HG03457 (cell line): ENCODE measurements around the gene CTLA4.

Source experiments
- ATAC-seq: cut with Tn5 transposase; IDR thresholded peaks from one replicate; pipeline ENCODE4 v1.9.1; 2021; ENCODE audit warnings: moderate number of reproducible peaks; ENCODE audit not compliant: unreplicated experiment

The CTLA4 gene

DNA sequence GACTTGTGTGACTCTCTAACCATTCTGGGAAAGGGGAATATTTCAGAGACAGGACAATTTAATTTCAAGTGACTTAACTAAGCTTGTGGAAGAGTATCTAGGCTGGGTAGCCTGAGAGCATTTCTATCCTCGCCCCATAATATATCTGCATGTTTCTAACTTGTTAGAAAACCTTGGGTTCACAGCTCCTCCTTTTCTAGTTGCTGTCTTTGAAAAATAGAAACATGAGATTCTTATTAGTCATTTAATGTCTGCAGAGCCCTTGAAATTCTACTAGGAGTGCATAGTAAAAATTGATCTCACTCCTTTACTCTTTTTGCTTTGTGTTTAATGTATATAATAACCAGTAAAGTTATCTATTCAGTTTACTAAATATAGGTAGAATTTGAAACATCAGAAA is 22.4 kb downstream of the CTLA4 start:
- ATAC-seq, result no peak

DNA sequence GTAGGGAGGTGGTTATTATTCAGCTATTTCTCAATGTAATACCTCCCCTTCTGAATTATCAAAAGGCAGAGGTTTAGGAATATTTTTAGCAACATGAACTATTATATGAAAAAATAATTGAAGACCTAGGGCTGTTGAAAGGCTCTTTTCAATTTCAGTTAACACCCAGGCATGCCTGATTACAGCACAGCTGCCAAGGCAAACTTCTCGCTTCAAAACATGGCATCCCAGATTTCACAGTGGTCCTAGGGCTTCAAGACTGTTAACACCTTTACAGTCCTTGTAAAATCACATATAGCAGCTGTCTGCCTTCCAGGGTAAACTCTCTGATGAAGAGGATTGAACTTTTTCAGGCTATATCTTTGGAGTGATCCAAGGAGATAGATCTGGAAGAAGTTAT is 23.2 kb downstream of the CTLA4 start:
- ATAC-seq, result no peak

DNA sequence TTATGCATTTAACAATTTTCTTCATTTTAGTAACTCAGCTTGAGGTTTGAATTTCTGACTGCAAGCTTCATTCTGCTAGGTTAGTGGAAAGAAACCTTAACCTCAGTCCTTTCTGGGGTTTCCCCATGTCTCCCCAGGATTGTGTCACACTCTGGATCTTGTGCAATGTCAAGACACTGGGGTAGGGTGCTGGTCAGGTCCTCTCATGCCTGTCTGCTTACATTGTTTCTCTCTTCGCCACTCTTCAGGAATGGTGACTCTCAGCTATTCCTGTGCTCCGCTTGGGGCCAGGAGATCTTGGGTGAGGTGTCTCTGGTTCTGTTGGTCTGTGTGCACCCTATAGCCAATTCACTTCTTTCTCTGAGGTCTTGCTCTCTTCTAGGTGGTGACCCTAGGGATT is 23.9 kb downstream of the CTLA4 start:
- ATAC-seq, result no peak

DNA sequence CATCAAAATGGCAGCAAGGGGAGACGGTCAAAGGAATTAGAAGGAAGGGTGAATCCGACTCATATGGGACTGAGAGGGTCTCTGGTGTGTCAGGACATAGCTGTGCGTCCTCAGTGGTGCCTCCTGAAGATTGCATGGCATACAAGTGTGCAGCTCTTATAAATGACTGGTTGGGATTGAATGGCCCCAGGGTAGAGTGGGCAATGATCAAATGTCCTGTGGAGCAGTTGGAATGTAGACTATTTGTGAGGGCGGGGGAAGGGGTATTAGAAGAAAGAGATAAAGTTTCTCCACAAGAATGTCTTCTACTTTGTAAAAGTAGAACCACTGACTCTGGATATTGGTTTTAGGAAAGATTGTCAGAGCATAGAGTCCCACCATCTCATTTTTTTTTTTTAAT is 24.6 kb downstream of the CTLA4 start:
- no peak for ATAC-seq

DNA sequence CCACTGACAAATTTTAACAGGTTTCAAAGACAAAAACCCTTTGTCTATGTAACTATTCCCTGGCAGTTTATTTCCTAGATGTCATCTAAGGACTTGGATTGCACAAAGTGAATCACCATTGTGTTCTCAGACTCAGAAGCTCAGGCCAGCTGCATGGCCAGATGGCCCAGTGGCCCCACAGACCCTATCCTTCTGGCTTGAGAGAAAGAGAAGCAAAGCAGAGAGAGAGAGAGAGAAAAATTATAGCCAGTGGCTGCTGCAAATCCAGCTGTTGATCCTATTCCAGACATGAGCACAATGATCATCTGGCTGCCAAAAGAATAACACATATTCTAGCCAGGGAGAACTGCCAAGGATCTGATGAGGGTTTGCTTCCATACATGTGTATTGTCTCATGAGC is 25.8 kb downstream of the CTLA4 start:
- no peak for ATAC-seq

DNA sequence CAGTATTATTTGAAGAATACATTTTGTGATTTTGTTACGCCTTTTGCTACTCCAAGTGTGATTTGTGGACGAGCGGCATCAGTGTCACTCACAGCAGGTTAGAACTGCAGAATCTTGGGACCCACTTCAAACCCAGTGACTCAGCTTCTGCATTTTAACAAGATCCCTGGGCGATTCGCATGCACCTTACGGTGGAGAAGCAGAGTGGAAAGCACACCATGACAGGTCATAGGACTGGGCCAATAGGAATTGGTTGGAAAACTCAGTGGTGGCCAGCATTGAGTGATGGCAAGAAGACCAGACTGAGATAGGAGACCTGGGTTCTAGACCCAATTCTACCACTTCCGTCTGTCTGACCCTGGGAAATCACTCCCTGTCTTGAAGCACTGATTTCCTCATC is 26.3 kb downstream of the CTLA4 start:
- ATAC-seq, result no peak

DNA sequence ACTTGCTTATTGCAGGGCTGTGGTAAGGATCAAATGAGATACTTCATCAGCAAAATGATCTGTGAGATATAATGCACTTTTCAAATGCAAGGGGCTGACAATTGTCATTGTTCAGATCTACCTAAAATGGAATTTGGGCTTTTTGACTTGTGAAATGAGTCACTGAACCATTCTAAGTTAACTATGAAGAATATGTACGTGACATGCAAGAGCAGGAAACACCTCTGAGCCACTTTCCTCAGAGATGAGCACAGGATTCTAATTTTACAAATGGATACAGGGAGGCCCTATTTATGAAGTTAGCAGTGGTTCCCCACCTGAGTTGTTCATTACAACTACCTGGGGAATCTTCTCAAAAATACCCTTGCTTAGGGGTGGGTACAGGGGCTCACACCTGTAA is 26.7 kb downstream of the CTLA4 start:
- ATAC-seq, result no peak

DNA sequence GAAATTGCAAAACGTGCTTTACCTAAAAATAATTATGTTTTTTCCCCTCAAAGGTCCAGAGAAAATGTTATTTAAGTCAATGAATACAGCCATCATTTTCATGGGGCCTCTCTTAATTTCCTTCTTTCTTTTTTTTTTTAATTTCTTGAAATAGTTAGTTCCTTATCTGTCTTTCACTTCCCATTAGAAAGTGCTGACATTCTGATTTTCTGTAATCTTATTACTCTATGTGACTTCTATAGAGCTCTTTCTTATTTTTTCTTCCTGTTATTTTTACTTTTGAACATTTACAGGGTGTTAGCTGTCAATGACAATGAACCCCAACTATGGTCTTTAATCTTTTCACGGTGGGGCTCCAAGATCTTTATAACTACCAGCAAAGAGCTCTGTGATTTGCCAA is 30.0 kb downstream of the CTLA4 start:
- ATAC-seq, result no peak

DNA sequence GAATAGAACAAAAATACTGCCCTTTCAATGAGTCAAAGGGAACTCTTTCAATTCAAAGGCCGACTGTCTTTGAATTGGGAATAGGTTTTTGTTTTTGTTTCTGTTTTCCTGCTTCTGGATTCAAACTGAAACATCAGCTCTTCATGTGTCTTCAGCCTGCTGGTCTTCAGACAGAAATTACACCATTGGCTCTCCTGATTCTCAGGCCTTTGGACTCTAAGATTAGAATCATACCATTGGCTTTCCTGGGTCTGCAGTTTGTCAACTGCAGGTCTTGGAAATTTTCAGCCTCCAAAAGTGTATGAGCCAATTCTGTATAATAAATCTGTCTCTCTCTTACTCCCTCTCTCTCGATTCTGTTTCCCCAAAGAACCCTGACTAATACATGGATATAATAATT is 31.1 kb downstream of the CTLA4 start:
- ATAC-seq, result no peak

DNA sequence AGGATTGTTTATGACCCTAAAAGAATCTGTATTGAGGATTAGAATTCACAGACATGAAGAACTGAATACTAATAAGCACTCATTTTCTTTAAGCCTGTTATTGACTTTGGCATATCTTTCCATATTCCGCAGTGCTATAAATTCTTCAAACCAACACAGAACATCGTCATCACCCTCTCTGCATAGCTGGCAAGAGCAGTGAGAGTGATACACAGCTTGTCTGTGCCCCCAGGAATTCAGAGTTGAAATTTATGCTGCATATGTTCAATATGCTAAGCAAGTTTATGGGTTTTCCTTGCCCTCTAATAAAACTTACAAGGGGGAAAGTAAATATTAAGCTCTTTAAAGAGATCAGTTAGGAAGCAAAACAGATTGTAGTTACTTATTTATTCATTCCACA is 32.7 kb downstream of the CTLA4 start:
- no peak for ATAC-seq

DNA sequence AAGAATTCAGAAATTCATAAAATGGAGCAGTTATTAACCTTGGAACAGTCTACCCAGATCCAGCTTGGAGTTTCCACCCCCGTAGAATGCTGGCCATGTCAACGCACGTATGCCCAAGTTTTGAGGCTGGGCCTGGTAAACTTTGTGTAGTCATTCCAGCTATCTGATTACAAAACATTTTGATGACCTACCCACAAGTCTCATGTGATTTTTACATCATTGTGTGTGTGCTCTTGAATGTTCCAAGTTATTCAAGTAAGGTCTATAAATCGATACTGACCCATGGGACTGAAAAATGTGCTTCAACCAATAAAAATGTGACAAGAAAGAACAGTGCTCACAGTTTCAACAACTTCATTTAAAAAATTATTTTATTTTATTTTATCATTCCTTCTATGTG is 36.5 kb downstream of the CTLA4 start:
- ATAC-seq, result no peak

DNA sequence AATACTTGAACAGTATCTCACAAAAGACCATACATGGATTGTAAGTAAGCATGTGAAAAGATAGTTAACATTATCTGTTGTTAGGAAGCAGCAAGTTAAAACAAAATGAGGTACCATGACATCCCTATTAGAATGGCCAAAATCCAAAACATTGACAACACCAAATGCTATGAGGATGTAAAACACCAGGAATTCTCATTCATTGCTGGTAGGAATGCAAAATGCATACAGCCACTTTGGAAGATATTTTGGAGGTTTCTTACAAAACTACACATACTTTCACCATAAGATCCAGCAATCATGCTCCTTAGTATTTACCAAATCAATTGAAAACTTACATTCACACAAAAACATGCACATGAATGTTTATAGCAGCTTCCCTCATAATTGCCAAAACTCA is 38.1 kb downstream of the CTLA4 start:
- ATAC-seq, result no peak

DNA sequence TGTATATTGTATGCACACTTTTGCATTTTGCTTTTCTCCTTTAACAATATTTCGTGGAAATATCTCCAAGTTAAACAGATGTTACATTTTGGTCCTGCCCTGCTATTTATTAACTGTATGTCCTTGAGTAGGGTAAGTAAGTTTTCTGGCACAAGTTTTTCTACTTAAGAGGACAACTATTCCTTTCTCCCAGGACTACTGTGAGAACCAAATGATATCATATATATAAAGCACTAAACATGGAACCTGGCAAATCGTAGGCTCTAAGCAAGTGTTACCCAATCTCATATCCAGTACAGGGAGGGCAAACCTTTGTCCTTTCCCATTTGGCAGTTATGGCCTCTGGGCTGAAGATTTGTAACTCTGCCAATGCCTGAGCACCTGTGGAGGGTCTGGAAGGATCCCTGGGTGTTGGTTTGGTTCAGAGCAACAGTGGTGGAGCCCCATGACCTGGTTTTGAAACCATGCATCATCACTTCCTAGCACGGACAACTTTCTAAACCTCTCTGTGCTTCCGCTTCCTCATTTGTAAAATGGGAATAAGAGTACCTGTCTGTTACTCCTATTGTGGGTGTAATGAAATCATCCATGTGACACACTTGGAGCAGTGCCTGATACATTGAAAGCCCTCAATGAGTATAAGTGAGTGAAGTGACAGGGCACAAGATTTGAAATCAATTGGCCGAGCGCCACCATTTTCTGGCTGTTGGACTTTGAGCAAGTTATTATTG is 40.7 kb downstream of the CTLA4 start:
- ATAC-seq, result no peak

DNA sequence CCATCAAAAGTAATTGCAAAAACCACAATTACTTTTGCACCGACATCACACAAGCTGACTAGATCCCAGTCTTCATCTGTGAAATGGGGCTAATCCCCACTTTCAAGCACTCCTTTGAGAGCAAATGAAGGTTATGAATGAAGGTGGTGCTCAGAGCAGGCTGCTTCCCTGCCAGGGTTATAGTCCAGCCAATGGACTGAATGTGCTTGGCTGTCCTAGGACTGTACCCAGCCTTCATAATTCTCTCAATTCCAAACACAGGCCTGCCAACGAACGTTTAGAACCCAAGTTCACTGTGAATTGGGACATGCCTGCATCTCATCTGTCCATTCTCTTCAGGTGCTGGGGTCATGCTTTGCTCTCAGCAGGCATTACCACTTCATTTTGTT is 41.2 kb downstream of the CTLA4 start:
- ATAC-seq, result no peak

DNA sequence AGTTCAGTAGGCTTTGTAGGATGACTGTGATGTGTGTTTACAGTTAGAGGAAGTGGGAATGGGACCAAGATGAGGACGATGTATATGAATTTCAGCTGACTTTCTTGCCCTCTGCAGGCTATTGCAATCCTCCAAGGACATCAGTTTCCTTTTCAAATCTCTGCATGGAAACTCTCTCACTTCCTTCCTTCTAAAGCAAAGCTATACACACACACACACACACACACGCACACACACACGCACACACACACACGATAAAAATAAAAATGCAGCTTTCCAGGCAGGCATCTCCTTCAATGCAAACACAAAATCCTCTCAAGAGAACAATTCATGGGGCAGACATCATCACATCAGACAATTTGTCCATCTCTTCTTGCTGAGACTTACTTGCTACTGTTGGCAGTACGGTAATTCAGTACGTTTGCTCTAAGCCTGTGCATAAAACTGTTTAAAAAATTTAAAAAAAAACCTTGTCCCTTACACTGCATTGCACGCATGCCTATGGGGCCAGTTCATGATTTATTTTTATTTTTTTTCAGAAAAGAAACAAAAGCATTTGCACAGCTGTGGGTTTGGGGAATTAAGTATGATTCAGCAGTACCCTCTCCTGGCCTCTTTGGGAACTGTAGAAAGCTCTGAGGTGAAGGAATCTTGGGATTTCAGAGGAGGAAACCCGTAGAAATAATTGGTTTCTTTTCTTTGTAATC is 41.8 kb downstream of the CTLA4 start:
- ATAC-seq, result no peak

DNA sequence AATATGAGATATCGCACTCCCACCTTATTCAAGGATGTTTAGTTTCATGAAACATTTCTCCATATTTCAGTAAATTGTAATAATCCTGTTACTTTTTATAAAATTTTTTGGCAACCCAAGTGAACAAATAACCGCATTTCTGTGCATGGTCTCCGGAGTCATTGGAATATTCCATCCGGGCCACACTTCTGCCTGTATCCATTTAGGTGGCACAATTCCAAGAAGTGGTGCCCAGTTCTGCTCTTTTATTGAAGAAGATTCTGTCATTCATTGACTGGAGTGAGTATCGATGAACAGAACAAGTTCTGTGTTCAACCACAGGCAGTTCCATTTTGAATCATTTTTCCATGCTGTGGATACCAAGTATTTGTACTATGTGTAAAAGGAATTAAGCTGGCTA is 42.4 kb downstream of the CTLA4 start:
- no peak for ATAC-seq

DNA sequence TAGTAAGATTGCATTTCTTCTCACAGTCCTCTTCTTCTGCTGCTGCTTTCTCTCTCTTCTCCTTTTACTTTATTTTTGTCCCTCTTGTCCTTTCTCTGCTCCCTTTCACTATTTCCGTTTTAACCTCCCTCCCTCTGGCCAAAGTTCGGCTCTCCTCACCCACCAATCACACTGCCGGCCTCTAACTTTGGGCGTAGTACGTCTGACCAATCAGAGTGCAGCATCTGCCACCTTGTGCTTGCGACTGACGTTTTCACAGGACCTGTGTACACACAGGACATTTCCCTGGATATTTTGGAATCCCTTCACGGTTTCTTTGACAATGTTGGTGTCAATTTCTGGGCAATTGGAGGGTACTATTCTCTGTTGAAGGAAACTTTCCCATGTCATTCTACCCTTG is 46.4 kb downstream of the CTLA4 start:
- ATAC-seq, result no peak

DNA sequence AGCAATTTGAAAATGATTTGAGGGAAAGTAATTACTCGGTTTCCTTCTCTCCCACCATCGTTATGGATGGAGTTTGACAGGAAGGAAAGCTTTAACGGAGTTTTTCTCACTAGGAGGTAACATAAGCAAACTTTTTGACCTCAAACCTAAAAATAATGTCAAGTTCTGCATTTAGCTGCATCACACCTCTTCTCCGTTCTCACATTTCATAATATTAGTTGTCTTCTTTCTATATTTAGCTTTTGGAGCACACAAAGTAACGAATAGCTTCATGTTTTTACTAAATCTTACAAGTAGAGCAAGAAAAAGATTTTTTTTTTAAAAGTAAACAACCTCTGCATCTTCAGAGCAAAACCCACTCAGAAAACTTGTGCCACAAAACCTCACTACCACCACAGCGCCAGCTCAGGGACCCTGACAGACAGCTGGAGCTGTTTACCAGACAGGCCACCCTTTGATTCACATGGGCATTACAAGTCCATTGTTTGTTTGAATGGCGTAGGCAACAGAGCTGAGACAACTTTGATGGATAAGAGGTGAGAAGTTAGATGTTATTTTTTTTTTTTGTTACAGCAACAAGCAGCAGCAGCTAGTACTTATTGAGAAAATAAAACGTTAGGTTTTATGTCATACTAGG is 47.1 kb downstream of the CTLA4 start:
- ATAC-seq, result no peak

DNA sequence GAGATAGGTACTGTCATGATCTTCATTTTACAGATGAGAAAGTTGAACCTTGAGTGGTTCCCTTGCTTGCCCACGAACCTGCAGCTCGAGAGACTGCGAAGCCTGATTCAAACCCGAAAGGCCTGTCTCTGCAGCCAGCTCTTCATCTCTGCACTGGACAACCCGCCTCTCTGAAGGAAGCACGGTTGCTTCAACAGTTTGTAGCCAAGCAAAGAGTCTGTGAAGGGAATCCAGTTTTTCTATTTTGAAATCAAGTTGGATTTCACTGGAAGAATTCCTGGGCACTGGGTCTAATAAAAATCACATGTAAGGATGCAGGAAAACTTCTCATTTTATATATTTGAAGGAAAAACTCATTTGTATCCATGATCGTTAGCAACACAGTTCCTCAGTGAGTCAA is 47.7 kb downstream of the CTLA4 start:
- ATAC-seq, result no peak

DNA sequence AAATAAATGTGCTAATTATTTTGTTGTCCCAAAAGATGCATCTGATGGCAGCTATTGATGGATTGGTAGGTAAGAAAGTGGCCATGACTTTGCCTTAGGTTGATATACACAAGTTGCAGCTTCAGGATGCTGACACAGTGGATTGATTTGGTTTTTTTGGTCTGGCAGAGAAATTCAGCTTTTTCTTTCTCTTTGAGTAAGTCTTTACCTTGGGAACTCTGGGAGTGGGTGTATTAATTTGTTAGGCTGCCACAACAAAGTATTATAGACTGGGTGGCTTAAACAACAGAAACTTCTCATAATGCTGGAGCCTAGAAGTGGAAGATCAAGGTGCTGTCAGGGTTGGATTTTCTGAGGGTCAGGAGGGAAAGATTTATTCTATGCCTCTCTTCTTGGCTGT is 49.2 kb downstream of the CTLA4 start:
- no peak for ATAC-seq

DNA sequence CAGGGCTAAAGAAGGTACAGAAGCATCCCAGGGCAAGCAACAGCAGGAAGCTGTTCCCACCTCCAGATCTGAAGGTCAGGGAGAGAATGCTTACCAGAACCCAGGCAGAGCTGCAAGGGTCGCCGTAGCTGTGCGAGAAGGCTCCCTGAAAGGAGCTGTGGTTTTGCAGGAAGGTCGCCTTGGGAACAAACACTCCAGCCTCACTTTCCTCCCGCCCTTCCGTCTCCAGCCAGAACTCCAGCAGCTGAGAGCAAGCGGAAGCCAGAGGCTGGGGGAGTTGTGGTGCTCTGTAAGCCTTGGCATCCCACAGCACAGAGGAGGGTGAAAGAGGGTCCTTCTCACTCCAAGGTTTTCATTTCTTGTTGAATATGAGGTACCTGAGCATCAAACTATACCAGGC is 50.7 kb downstream of the CTLA4 start:
- ATAC-seq, result no peak

DNA sequence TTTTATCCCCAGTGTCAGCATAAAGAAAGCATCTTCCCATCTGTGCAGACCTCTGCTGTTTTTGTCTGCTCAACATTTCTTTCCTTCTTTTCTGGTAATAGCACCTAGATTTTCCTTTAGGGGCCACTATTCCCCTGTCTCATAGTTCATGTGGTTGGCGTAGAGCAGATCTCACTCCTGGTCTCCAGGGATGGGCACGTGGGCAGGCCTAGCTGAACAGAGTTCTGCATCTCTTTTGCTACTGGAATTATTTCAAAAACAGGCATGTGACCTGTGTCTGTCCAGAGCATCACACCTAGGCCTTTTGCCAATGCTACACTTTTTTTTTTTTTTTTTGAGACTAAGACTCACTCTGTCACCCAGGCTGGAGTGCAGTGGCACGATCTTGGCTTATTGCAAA is 51.3 kb downstream of the CTLA4 start:
- ATAC-seq, result no peak
